Adrenal gland (tissue), 12 donors: ENCODE results near the gene MACROH2A1. TPM values are rescaled to one million over a fixed set of nuclear protein-coding genes. Genes with fewer than 3 reads are reported as not detected.
A peak's percentile ranks its signal among the peaks of the same experiment; 100 is the strongest.

Experiments used
- DNase-seq, 7 donors: peaks; one replicate each; pipeline ENCODE4 v3.0.0-alpha.2; 2019 to 2020
- H3K27ac ChIP-seq, 5 donors: fragments of 200-600 bp; sonication (generic) in 4 of 5; 1 replicate in 3 of 5; 2 replicates in 2 of 5; pipeline versions ENCODE4 v1.5.1 to v1.8.0; 2016 to 2020; ENCODE audit warnings: mild to moderate bottlenecking in 1 of 5
- H3K27me3 ChIP-seq: fragments of 200-600 bp; 2 replicates; pipeline ENCODE4 v1.8.0; 2021
- H3K36me3 ChIP-seq, 2 donors: fragments of 200-600 bp; replicated peaks in 1 of 2; 1 replicate in 1 of 2; 2 replicates in 1 of 2; pipeline versions ENCODE4 v1.5.1 to v1.8.0; 2018 to 2022
- H3K4me1 ChIP-seq, 2 donors: fragments of 200-600 bp; replicated peaks in 1 of 2; 1 replicate in 1 of 2; 2 replicates in 1 of 2; pipeline versions ENCODE4 v1.5.1 to v1.8.0; 2018 to 2021
- H3K4me3 ChIP-seq, 4 donors: fragments of 200-600 bp; sonication (generic) in 3 of 4; one replicate each; pipeline ENCODE4 v1.5.1; 2016 to 2018
- H3K9me3 ChIP-seq, 3 donors: fragments of 200-600 bp; sonication (generic) in 1 of 3; replicated peaks in 1 of 3; 1 replicate in 2 of 3; 2 replicates in 1 of 3; pipeline versions ENCODE4 v1.5.1 to v1.8.0; 2016 to 2021
- CTCF ChIP-seq, 6 experiments: fragments of 450-650 bp in 4 of 6; fragments of 200-600 bp in 2 of 6; sonication (generic) in 1 of 6; IDR thresholded peaks; 1 replicate in 5 of 6; 2 replicates in 1 of 6; pipeline versions ENCODE4 v1.5.1 to v1.8.0; 2016 to 2021; ENCODE audit warnings: antibody characterized with exemption in 6 of 6, mild to moderate bottlenecking in 2 of 6, moderate library complexity in 1 of 6
- POLR2A ChIP-seq, 2 donors: fragments of 450-650 bp; IDR thresholded peaks; one replicate each; pipeline ENCODE4 v1.6.1; 2017; ENCODE audit warnings: antibody characterized with exemption in 2 of 2, mild to moderate bottlenecking in 2 of 2, moderate library complexity in 1 of 2
- WGBS, 4 donors: extraction: QIAGEN DNeasy Blood & Tissue Kit in 2 of 4; methylation state at CpG; one replicate each; pipeline versions ENCODE4 v1.1.5 to v1.1.7; 2013 to 2017; 5-methylcytosine and 5-hydroxymethylcytosine counted together
- intact Hi-C, 2 donors: fragments of 100-400 bp; cut with DNase I; formaldehyde crosslinking; loops; one replicate each; pipeline versions ENCODE4 v1.14.1 to v1.15.0; 2022 to 2023
- polyA plus RNA-seq, 3 donors: library from polyadenylated mRNA; stranded (reverse); fragments of 200-250 nt in 2 of 3; fragments of 350-450 nt in 1 of 3; fragmentation: Illumina TruSeq in 1 of 3; extraction: RNeasy Lipid Tissue Mini Kit (QIAGEN cat#74804) in 1 of 3; gene quantifications; one replicate each; pipeline ENCODE4 v1.2.3, GENCODE V29; 2013 to 2014
- total RNA-seq, 9 donors: library from RNA; depleted of rRNA in 4 of 9; stranded (reverse); fragments of >200 nt in 4 of 9; fragments of 120-200 nt in 1 of 9; fragmentation: NEBNext Ultra II Directional in 1 of 9; extraction: Animal tissue kit (Norgen Biotek cat#: 25700) in 1 of 9; gene quantifications; one replicate each; pipeline versions ENCODE4 v1.1.0 to v1.2.4, GENCODE V29; 2013 to 2023
- donor health status: healthy with polysubstance abuse.
- donor health status: Bipolar disorder and iron deficiency.
- donor health status: DM: yes; HTN: yes; CAD: no.
- donor health status: DM: no; HTN: no; CAD: no.
- donor health status: DM: no; HTN: no; CAD: no.
- donor health status: DM: yes; HTN: yes; CAD: no.

The MACROH2A1 gene
- total and polyA plus RNA-seq, 12 donors, result 77.2 to 241 (median 144) TPM

GRCh38 chr5:135434591-135435466 is 35.8 kb upstream of the MACROH2A1 start:
- WGBS, 4 donors, result 58 to 66% (median 61%) methylated on average over 14 to 24 of the region's 24 CpGs
- TF ChIP-seq POLR2A (IDR thresholded peaks at IDR 0.05), result no peak
- no peak for TF ChIP-seq CTCF (IDR thresholded peaks at IDR 0.05)
- intact Hi-C loops, result no loop called here
- DNase-seq, result peak in 1 of 7 donors; percentile 21
- H3K4me1 ChIP-seq, result no peaks in the 10 kb centered on the region
- H3K36me3 ChIP-seq, result no peaks in the 10 kb centered on the region
- no peak overlapping the region for H3K27ac ChIP-seq
- H3K4me3 ChIP-seq, result no peak overlapping the region
- peaks cover 4% of the 10 kb centered on the region for H3K27me3 ChIP-seq
- H3K9me3 ChIP-seq, result no peaks in the 10 kb centered on the region

- Histone ChIP-seq H3K27ac (peak overlapping the region in 1 of 5 donors; percentile 36), H3K36me3 (no peaks in the 10 kb centered on the region), H3K4me3 (no peak overlapping the region), H3K4me1 (no peaks in the 10 kb centered on the region), H3K27me3 (peaks cover 4% of the 10 kb centered on the region), H3K9me3 (no peaks in the 10 kb centered on the region)
- DNase-seq, result peak in 1 of 7 donors; percentile 30
- TF ChIP-seq CTCF (IDR thresholded peaks at IDR 0.05) (no peak), POLR2A (IDR thresholded peaks at IDR 0.05) (no peak)
- 63 to 77% (median 67%) methylated on average over 7 to 12 of the region's 12 CpGs for WGBS, 4 donors
- intact Hi-C loops, result no loop called here
Observed at GRCh38 chr5:135433681-135434426, 34.8 kb upstream of the MACROH2A1 start.

- DNase-seq, result no peak
- intact Hi-C loops, result no loop called here
- Histone ChIP-seq H3K27me3 (peaks cover 4% of the 10 kb centered on the region), H3K27ac (no peak overlapping the region), H3K4me3 (no peak overlapping the region), H3K4me1 (no peaks in the 10 kb centered on the region), H3K36me3 (no peaks in the 10 kb centered on the region), H3K9me3 (no peaks in the 10 kb centered on the region)
- 70 to 86% (median 83%) methylated on average over 3 to 4 of the region's 4 CpGs for WGBS, 4 donors
- no peak for TF ChIP-seq CTCF (IDR thresholded peaks at IDR 0.05)
Observed at GRCh38 chr5:135432113-135432512, 33.1 kb upstream of the MACROH2A1 start.

- DNase-seq, result no peak
- H3K27ac ChIP-seq, result no peak overlapping the region
- 72 to 89% (median 83%) methylated on average over 7 of the region's 7 CpGs for WGBS, 4 donors
- H3K27me3 ChIP-seq, result no peaks in the 10 kb centered on the region
- no peak for TF ChIP-seq POLR2A (IDR thresholded peaks at IDR 0.05)
- TF ChIP-seq CTCF (IDR thresholded peaks at IDR 0.05), result no peak
- no peaks in the 10 kb centered on the region for H3K9me3 ChIP-seq
- no peaks in the 10 kb centered on the region for H3K36me3 ChIP-seq
- intact Hi-C loops, result no loop called here
- no peaks in the 10 kb centered on the region for H3K4me1 ChIP-seq
- H3K4me3 ChIP-seq, result no peak overlapping the region
Observed at GRCh38 chr5:135430135-135430437, 31.1 kb upstream of the MACROH2A1 start.
